ENCODE measurements around the gene MALRD1.
"Not testable (repeated sequence)": the region's sequence is repeated elsewhere in the genome, so short reads cannot be mapped to it uniquely, and the experiment has no call there.

Gene MALRD1

DNA sequence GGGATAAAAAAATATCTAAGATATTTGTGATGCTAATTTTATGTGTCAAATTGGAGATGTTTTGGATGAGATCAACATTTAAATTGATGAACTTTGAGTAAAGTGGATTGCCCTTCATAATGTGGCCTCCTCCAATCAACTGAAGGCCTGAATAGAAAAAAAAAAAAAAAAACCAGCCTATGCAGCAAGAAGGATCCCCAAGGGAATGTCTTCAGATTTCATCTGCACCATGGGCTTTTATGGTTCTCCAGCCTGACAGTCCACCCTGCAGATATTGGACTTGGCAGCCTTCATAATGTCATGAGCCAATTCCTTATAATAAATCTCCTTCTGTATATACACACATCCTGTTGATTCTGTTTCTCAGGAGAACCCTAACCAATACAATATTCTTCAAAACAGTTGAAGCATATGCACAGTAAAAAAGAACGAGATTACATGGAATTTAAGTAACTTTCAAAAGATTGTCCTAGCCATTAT, 450.7 kb downstream of the MALRD1 start:
- no peak overlapping the region for H3K4me3 Mint-ChIP-seq

DNA sequence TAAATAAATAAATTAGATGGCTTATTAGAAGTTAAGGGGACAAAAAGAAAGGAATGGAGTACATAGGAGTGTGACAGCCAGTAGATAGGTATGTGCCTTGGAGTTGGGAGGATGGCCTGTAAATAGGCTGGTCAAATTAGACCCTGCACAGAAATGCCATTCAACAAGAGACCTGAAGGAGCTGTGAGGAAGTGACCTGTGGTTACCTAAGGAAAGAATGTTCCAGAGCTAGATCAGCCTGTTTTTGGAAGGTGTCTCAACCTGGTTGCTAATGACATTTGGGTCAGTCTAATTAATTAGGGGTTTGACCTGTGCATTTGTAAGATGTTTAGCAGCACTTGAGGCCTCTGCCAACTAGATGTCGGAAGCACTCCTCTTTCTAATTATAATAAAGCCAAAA, 452.4 kb downstream of the MALRD1 start:
- H3K9me3 Mint-ChIP-seq, result peaks cover 0 to 7% of the 10 kb centered on the region in 2 donors
- no peaks in the 10 kb centered on the region for H3K27me3 Mint-ChIP-seq
- no peak overlapping the region for H3K4me3 Mint-ChIP-seq
- H3K4me1 Mint-ChIP-seq, result no peaks in the 10 kb centered on the region
- DNase-seq, result no peak
- ATAC-seq, result no peak
- H3K27ac Mint-ChIP-seq, result no peak overlapping the region

More for the DNA sequence above, 450.7 kb downstream of the MALRD1 start:
- no peaks in the 10 kb centered on the region for H3K27me3 Mint-ChIP-seq
- H3K9me3 Mint-ChIP-seq, result peaks cover 3 to 7% of the 10 kb centered on the region in 2 donors
- H3K4me1 Mint-ChIP-seq, result no peaks in the 10 kb centered on the region
- H3K27ac Mint-ChIP-seq, result no peak overlapping the region
- DNase-seq (no peak), ATAC-seq (no peak)

DNA sequence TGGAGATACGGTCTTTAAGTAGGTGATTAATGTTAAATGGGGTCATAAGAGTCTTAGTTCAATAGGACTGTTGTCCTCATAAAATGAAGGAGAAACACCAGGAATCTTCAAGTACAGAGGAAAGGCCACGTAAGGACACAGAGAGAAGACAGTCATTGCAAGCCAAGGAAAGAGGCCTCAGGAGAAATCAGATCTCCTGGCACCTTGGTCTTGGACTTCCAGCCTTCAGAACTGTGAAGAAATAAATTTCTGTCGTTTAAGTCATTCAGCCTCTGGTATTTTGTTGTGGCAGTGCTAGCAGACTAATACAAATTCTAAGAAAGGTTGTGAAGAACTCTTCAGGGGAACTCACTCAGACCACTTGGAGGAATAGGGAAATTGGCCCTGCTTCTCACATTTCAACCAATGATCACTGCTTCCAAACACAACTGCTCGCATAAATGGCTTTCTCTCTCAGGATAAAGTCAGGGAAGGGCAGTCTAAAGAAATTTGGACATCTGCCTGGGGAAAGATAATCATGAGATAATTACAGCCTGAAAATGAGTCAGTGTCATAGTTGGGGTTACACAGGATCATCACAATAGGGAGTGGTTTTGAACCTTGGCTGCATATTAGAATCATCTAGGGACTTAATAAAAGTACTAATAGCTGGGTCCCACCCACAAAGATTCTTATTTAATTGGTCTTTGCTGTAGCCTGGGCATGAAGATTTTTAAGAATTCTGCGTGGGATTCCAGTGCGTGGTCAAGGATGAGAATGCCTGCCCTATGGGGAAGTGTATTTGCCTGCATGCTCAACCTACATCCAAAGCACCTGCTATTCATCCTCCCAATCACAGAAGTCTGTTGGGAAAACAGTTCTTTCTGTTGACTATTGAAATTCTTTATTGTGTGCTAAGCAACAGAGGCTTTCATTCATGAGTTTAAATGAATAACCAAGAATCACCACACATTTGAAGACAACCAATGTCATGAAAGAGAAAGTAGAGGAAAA, 457.0 kb downstream of the MALRD1 start:
- Mint-ChIP-seq H3K27ac (no peak overlapping the region), H3K27me3 (no peaks in the 10 kb centered on the region), H3K4me3 (no peak overlapping the region), H3K9me3 (peaks cover 9 to 14% of the 10 kb centered on the region in 2 donors), H3K4me1 (no peaks in the 10 kb centered on the region)
- DNase-seq, result no peak
- ATAC-seq, result no peak

DNA sequence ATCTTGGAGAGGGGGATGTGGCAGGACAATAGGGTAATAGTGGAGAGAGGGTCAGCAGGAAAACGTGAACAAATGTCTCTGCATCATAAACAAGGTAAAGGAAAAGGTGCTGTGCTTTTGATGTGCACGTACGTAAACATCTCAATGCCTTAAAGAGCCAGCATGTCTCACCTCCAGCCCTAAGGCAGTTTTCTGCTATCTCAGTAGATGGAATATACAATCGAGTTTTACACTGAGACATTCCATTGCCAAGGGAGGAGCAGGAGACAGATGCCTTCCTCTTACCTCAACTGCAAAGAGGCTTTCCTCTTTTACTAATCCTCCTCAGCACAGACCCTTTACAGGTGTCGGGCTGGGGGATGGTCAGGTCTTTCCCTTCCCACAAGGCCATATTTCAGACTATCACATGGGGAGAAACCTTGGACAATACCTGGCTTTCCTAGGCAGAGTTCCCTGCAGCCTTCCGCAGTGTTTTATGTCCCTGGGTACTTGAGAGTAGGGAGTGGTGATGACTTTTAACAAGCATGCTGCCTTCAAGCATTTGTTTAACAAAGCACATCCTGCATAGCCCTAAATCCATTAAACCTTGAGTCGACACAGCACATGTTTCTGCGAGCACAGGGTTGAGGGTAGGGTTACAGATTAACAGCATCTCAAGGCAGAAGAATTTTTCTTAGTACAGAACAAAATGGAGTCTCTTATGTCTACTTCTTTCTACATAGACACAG, 461.6 kb downstream of the MALRD1 start:
- peaks cover 14% of the 10 kb centered on the region in 2 donors for H3K9me3 Mint-ChIP-seq
- not testable (repeated sequence) for DNase-seq, H3K4me1 Mint-ChIP-seq, H3K27me3 Mint-ChIP-seq, ATAC-seq, H3K4me3 Mint-ChIP-seq, H3K27ac Mint-ChIP-seq

DNA sequence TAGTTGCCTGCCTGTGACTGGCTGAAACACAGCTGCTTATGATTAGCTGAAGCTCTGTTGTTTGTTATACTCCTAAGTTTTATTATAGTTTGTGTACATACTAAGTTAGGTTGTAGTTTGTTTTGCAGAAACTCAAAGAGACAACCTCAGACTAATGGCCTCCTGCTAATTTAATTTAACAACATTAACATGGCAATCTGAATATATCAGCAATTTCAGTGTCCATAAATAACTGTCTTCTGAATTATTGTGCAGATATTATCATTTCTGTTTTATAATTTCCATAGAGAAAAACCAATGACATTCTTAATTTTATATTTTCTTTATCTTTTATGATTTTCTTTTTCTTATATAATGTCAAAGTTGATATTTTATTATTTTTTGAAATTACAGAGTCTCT, 469.5 kb downstream of the MALRD1 start:
- Mint-ChIP-seq H3K9me3 (peaks cover 0 to 2% of the 10 kb centered on the region in 2 donors), H3K4me3 (no peak overlapping the region), H3K4me1 (no peaks in the 10 kb centered on the region), H3K27me3 (no peaks in the 10 kb centered on the region), H3K27ac (no peak overlapping the region)
- DNase-seq (no peak), ATAC-seq (no peak)

DNA sequence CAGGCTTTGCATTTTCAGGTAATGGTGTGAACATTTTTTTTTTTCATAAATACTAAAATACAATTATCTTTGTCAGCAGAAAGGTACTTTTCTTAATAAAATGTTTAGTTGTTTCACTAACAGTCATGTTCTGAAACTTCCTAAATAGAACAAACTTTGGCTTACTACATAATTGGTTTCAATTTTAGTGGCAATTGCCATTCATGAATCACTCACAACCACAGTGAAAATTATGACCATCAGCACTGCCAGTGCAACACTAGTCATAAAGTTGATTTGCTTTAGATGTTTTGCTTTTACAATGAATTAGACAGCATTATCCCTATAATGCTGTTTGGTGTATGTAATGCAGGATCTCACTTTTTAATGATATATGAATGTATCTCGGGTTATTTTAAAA, 470.0 kb downstream of the MALRD1 start:
- ATAC-seq, result no peak
- no peaks in the 10 kb centered on the region for H3K27me3 Mint-ChIP-seq
- DNase-seq, result no peak
- H3K9me3 Mint-ChIP-seq, result no peaks in the 10 kb centered on the region
- no peaks in the 10 kb centered on the region for H3K4me1 Mint-ChIP-seq
- no peak overlapping the region for H3K27ac Mint-ChIP-seq
- H3K4me3 Mint-ChIP-seq, result no peak overlapping the region

DNA sequence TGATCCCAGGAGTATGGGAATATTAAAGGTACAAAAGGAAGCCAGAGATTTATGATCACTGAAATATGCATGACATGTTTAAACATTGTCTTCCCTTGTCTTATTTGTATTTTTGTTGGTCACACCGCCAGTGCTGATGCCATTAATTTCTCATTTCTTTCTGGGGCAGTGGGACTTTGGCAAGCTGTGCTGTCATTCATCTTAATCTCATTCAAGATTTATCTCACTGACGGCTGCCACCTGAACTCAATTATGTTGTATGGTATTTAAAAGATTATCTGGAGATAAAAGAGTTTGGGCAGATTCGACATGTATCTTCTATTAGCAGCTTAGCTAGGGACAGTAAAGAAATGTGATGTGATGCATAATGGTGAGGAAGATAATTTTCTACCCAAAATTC, 482.7 kb downstream of the MALRD1 start:
- H3K4me3 Mint-ChIP-seq, result no peak overlapping the region
- no peak overlapping the region for H3K27ac Mint-ChIP-seq
- DNase-seq, result no peak
- no peak for ATAC-seq
- H3K27me3 Mint-ChIP-seq, result no peaks in the 10 kb centered on the region
- no peaks in the 10 kb centered on the region for H3K9me3 Mint-ChIP-seq
- no peaks in the 10 kb centered on the region for H3K4me1 Mint-ChIP-seq

DNA sequence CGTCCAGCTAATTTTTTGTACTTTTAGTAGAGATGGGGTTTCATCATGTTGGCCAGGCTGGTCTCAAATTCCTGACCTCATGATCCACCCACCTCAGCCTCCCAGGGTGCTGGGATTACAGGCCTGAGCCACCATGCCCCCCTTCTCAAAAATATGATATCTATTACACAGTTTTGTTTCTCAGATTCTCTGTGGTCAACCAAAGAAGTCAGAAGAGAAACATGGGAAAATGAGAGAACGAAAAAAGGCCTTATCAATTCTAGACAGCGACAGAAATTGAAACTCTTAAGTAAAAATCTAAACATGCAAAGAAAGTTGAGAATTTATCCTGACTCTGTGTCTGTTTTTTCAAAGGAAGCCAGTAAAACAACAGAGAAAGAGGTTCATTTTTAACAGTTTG, 483.8 kb downstream of the MALRD1 start:
- no peaks in the 10 kb centered on the region for H3K4me1 Mint-ChIP-seq
- H3K27ac Mint-ChIP-seq, result no peak overlapping the region
- DNase-seq (no peak), ATAC-seq (no peak)
- no peaks in the 10 kb centered on the region for H3K27me3 Mint-ChIP-seq
- H3K9me3 Mint-ChIP-seq, result no peaks in the 10 kb centered on the region
- no peak overlapping the region for H3K4me3 Mint-ChIP-seq

DNA sequence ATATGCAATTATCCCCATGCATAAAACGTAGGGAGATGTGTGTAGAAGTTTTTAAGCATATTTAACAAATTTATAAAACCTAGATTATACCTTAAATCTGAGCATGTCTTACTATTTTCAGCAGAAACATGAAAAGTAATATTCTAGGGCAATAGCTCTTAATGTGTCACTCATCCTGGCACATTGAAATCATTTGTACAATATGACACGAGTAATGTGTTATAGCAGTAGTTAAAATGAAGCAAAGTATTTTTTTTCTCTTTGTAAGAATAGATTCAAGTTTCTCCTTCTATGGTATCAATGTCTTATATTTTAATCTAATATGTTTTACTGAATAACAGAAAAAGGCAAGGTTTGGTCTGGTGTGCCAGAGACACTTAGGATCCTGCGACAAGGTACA, 492.7 kb downstream of the MALRD1 start:
- ATAC-seq, result no peak
- DNase-seq, result no peak
- H3K27ac Mint-ChIP-seq, result no peak overlapping the region
- no peaks in the 10 kb centered on the region for H3K4me1 Mint-ChIP-seq
- no peak overlapping the region for H3K4me3 Mint-ChIP-seq
- H3K27me3 Mint-ChIP-seq, result no peaks in the 10 kb centered on the region
- peaks cover 0 to 7% of the 10 kb centered on the region in 2 donors for H3K9me3 Mint-ChIP-seq

DNA sequence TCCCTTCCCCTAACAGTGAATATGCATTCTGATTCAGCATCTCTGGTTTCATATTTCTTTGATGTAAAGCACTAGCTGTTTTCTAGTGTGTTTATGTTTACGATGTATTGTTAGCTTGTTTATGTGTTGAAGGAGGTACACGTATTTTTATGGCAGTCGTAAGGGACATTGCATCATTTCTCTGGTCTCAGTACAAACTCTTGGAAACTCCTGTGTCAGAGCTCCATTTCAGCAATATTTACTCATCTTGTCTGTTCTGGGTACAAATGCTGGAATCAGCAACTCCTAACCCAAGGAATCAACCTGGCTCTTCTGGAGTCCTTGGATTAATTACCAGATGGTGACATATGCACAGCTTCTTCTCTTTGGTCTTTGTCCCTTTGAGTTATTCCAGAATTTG, 497.6 kb downstream of the MALRD1 start:
- Mint-ChIP-seq H3K9me3 (peaks cover 5 to 7% of the 10 kb centered on the region in 2 donors), H3K4me1 (no peaks in the 10 kb centered on the region), H3K27ac (no peak overlapping the region), H3K4me3 (no peak overlapping the region), H3K27me3 (no peaks in the 10 kb centered on the region)
- DNase-seq (no peak), ATAC-seq (no peak)

DNA sequence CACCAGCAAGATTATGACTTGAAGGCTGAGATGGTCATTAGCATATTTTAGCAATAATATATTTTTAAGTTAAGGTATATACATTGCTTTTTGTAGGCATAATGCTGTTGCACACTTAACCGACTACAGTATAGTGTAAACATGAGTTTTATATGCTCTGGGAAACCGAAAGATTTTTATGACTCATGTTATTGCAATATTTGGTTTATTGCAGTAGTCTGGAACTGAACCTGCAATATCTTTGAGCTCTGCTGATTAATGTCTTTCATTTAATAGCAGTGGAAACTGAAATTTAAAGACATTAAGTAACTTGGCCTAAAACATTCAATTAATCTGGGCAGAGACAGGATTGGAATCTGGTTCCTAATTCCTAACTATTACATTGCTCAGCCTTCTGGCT, 500.9 kb downstream of the MALRD1 start:
- DNase-seq, result no peak
- peaks cover 7 to 12% of the 10 kb centered on the region in 2 donors for H3K9me3 Mint-ChIP-seq
- H3K27ac Mint-ChIP-seq, result no peak overlapping the region
- H3K4me1 Mint-ChIP-seq, result no peaks in the 10 kb centered on the region
- H3K27me3 Mint-ChIP-seq, result no peaks in the 10 kb centered on the region
- no peak for ATAC-seq
- no peak overlapping the region for H3K4me3 Mint-ChIP-seq

DNA sequence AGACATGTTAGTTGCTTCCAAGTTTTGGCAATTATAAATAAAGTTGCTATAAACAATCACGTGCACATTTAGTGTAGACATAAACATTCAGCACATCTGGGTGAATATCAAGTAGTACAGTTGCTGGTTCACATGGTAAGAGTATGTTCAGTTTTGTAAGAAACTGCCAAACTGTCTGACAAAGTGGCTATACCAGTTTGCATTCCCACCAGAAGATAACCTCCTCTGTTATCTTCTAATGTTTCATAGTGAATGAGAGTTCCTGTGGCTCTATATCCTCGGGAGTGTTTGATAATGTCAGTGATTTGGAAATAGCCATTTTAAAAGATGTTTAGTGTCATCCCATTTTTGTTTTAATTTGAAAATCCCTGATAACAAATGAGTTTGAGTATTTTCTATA, 508.1 kb downstream of the MALRD1 start:
- DNase-seq (no peak), ATAC-seq (no peak)
- Mint-ChIP-seq H3K27me3 (no peaks in the 10 kb centered on the region), H3K9me3 (peaks cover 6 to 7% of the 10 kb centered on the region in 2 donors), H3K27ac (no peak overlapping the region), H3K4me1 (no peaks in the 10 kb centered on the region), H3K4me3 (no peak overlapping the region)

DNA sequence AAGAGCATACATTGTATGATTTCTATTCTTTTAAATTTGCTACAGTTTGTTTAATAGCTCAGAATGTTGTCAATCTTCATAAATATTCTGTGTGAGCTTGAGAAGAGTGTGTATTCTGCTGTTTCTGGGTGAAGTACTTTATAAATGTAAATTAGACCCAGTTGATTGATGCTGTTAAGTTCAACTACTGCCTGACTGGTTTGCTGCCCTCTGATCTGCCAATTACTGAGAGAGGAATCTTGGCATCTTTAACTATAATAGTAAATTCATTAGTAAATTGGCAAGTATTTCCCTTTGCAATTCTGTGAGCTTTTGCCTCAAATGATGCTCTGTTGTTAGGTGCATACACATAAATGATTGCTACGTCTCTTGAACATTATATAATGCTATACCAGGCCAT, 512.6 kb downstream of the MALRD1 start:
- DNase-seq (no peak), ATAC-seq (no peak)
- no peak overlapping the region for H3K4me3 Mint-ChIP-seq
- H3K27ac Mint-ChIP-seq, result no peak overlapping the region
- no peaks in the 10 kb centered on the region for H3K4me1 Mint-ChIP-seq
- no peaks in the 10 kb centered on the region for H3K9me3 Mint-ChIP-seq
- H3K27me3 Mint-ChIP-seq, result no peaks in the 10 kb centered on the region

DNA sequence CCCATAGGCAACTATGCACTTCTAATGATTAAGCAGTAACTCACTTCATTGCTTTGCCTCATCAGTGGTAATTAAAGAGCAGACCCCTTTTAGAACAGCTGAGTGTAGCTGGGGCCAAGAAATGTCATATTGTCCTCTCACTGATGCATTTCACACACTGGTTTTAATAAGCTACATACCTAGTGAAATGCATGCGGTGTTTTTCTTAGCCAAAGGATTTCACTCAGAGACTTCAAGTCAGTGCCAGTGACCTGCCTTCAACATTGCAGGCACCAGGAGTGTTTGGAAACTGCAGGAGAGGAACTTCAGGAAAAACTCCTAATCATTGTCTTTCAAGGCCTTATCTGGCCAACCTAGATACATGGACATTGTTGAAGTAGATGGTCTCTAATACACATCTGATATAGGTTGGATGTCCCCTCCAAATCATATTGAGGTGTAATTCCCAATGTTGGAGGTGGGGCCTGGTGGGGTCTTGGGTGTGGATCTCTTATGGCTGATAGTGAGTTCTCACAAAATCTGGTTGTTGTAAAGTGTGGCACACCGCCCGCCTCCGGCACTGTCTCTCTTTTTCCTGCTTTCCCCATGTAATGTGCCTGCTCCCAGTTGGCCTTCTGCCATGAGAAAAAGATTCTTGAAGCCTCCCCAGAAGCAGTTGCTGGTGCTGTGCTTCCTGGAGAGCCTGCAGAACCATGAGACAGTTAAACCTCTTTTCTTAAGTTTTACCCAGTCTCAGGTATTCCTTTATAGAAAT, 515.0 kb downstream of the MALRD1 start:
- Mint-ChIP-seq H3K27me3 (no peaks in the 10 kb centered on the region), H3K9me3 (no peaks in the 10 kb centered on the region), H3K27ac (no peak overlapping the region), H3K4me1 (no peaks in the 10 kb centered on the region), H3K4me3 (no peak overlapping the region)
- DNase-seq, result no peak
- no peak for ATAC-seq

DNA sequence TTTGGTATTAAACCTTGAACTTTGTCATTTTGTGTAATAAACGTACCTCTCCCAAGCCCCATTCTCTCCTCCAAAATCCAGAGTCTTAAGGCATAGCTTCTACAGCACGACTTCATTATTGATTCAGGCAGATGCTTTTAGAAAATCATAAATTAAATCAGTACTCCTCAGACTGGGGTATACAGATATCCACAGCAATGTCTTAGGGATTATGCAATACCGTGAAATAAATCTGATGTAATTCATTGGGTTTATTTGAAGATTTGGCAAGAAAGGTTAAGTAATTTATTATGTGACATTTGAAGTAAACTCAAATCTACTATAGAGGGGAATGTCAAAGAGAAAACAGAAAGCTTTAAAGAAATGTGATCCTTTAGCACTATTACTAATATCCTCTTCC, 521.5 kb downstream of the MALRD1 start:
- Mint-ChIP-seq H3K9me3 (peaks cover 7 to 17% of the 10 kb centered on the region in 2 donors), H3K4me3 (no peak overlapping the region), H3K27me3 (no peaks in the 10 kb centered on the region), H3K27ac (no peak overlapping the region), H3K4me1 (no peaks in the 10 kb centered on the region)
- DNase-seq (no peak), ATAC-seq (no peak)

All from stimulated activated naive CD8-positive, alpha-beta T cell treated with anti-CD3 and anti-CD28 coated beads, Interleukin-15, amount 100 ng/mL, for 72 hours (primary cell).